Epidermal melanocyte (primary cell): Measurements from ENCODE around the gene RAPSN.

Source experiments
- DNase-seq: peaks from one replicate; pipeline ENCODE4 v3.0.0; 2011; ENCODE audit warnings: low spot score; ENCODE audit not compliant: insufficient read length

The RAPSN gene

DNA sequence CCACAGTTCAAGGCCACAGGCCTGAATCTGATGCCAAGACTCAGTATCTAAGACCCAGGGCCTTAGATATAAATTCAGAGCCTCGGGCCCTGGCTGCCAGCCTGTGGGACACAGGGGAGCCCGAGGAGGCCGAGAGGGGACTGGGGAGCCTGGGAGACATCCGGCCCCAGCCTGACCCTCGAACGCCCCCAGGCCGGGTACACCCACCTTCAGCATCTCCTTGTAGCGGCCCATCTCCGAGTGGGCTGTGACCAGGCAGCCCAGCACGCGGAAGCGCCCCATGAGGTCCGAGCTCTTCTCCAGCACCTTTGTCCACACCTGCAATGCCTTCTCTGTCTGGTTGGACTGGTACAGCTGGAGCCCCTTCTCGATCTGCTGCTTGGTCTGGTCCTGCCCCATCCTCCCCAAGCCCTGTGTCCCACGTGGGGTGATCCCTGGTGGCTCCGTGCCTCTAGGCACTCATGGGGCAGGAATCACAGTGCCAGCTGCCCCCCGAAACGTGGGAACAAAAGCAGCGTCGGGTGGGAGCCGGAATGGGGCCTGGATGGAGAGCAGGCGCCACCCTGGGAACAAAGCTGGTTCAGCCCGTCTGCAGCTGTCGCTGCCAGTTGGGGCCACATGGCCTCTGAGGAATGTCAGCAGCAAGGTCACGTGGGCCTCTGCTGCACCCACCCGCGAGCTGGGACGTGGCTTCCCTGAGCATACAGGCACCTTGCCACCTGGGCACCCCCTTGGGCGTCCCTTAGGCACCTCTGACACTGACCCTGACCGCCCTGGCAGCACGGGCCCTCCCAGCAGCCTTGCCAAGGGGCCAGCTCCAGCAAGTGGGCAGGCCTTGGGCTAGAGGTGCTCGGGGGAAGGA, at the start of gene RAPSN:
RAPSN (minus strand) TSS at position 571 of the 862 bp plus-strand sequence; CDS start at position 399, 172 bp downstream.
- DNase-seq: no peak

DNA sequence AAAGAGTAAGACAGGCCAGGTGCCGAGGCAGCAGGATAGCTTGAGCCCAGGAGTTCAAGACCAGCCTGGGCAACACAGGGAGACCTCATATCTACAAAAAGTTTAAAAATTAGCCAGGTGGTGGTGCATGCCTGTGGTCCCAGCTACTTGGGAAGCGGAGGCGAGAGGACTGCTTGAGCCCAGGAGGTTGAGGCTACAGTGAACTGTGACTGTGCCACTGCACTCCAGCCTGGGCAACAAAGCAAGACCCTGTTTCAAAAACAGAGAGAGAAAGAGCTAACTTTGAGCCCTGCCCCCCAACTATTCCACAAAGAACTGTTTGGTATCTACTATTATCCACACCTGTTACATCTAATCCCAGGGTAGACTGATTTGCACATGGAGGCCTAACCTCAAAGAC, 49.2 kb upstream of the RAPSN start:
- no peak for DNase-seq

GRCh38 chr11:47496808-47497207, 47.9 kb upstream of the RAPSN start:
- no peak for DNase-seq

GRCh38 chr11:47495856-47496217, 46.9 kb upstream of the RAPSN start:
- no peak for DNase-seq

DNA sequence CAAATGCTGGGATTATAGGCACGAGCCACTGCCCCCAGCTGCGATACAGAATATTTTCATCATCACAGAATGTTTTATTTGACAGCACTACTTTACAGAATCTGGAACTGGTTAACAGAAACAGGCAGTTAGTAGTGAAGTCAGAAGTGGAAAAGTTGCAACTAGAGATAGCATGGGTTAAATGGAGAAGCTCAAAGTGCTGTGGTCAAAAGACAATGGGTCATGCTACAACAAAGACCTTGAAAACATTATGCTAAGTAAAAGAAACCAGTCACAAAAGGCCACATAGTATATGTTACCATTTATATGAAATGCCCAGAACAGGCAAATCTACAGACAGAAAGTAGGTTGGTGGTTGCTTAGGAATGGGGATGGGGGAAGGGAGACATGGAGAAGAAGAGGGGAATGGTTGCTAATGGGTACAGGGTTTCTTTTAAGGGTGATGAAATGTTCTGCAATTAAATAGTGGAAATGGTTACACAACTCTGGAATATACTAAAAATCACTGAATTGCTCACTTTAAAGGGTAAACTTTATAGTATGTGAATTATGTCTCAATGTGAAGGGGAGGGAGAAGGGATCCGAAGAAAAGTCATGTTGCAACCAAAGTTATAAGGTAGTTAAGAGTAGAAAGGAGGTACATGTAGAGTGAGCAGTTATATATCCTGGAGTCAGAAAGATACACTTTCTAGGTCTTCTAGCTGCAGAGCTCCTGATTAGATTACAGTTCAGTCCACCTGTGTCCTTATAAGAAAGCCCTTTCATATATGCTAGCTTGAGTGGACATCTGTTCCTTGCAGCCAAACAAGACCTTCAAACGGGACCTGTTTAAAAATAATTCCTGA, 46.3 kb upstream of the RAPSN start:
- no peak for DNase-seq

GRCh38 chr11:47489395-47489755, 40.4 kb upstream of the RAPSN start:
- DNase-seq: no peak

DNA sequence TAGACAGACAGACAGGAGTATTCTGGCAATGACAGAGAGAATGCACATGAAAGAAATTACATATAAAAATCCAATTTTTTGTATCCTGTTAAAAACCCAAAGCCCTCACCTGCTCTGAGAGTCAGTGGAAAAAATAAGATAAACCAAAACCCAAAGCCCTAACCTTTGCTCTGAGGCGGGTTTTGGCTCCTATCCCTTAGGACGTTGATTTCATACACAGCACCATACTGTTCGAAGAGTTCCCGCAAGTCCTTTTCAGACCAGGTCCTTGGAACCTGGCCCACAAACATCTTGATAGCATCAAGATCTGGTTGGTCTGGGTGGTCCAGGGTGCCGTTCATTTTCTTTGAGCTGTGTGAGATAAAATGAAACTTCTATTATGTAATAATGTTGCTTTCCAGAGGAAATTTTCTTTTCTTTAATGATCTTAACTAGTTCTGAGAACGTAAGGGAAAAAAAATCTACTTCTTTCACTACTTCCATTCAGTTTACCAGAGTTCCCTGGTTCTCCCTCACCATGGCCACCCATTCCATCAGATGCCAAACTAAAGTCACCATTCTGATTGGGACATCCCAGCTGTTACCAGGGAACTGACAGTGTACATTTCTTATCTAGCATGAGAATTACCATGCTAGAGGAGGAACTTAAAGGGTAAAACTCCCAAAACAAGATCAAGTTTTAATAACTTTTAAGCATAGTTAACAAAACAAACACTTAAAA, 39.9 kb upstream of the RAPSN start:
- DNase-seq: no peak

DNA sequence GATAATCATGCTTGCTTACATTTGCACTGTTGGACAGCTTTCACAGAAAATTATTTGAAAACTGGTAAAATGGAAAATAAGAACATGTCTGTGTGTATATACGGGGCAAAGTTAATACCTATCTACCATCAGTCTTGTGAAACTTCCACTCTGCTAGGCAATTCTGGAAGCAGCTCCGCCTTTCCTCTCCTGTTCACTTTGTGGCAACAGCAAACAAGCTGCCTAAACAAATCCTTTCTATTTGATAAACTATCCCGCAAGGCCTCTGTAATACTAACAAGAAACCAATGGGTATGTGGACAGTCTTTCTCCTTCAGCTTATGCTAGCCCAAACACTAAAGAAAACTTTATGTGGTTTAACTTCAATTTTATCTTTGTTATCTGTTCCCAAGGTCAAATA, 39.2 kb upstream of the RAPSN start:
- no peak for DNase-seq

DNA sequence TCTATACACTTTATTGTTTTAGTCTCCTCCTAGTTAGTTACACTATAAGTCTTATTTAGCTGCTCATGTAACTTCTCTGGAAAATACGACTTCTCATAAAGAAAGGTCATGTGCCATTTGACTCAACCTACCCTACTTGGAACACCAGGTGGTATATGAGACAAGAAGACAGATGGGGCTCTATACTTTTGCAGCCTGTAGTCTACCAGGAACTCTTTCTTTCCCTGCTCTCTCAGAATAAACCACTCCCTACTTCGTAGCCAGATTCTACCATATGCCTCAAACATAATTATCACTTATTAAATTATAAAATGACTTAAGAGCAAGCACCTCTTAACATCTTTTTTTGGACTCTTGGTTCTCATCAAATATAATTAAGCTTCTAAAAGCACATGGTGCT, 38.5 kb upstream of the RAPSN start:
- DNase-seq: no peak

GRCh38 chr11:47485107-47485506, 36.2 kb upstream of the RAPSN start:
- no peak for DNase-seq

DNA sequence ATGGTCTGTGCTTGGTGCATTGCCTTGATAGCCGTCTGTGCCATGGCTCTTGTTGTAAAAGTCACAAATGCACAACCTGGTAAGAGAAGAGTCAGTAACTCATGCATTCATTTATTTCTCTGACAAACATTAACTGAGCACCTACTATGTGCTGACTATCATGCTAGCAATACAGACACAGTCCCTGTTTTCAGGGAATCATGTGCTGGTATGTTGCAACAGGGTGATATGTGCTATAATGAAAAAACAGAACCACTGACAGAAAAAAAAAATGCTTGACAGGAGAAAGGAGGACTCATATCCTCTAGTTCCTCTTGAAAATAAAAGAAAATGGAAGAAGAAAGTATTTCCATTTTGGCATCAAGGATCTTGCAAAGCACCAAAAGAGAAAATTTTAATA, 34.5 kb upstream of the RAPSN start:
- DNase-seq: no peak

- no peak for DNase-seq
These were observed 31.8 kb upstream of the RAPSN start for GRCh38 chr11:47480762-47481161.

GRCh38 chr11:47478651-47479329, 29.9 kb upstream of the RAPSN start:
- DNase-seq: no peak

GRCh38 chr11:47477753-47478152, 28.8 kb upstream of the RAPSN start:
- no peak for DNase-seq

- no peak for DNase-seq
These were observed 28.4 kb upstream of the RAPSN start for GRCh38 chr11:47477323-47477722.

DNA sequence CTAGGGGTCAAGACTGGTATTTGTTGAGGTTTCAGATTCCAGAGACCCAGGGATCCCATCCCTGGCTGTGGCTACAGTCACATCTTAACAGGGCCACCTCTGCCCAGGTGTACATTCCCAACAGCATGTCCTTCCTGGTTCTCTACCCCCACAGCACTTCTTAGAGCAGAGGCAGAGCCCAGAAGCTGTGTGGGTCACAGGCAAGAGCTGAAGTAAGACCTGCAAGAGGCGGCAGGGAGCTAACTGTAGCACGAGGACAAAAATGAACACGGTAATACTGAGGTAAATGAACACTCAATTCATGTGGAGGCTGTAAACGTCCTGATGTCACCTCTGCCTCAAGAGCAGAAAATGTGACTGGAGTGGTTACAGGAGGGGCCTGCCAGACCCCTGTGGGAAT, 21.7 kb upstream of the RAPSN start:
- DNase-seq: no peak

GRCh38 chr11:47469361-47470179, 20.6 kb upstream of the RAPSN start:
- no peak for DNase-seq

DNA sequence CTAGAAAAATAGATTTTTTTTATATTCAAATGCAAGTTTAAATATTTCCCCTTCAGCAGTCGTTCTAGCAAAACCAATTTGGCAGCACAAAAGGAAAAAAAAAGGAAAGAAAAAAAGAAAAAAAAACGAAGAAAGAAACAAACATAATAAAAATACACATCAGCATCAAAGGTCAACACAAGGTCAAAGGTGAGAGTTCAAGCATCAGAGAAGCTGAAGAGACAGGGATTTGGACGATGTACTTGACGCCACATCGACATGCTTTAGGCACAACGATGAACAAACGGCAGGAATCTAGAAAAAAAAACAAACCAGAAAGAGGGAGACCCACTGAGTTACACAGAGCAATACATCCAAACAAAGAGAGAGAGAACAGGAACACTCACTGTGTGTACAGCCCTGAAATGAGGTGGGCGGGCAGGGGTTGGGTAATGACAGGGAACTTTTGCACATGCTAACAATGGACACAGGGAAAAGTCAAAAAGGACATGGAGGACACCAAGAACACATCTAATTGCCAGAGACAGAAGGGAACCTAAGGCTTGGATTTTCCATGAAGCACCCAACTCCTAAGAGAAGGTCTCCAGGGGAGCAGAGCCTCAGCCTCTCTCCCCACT, 19.8 kb upstream of the RAPSN start:
- DNase-seq: no peak

DNA sequence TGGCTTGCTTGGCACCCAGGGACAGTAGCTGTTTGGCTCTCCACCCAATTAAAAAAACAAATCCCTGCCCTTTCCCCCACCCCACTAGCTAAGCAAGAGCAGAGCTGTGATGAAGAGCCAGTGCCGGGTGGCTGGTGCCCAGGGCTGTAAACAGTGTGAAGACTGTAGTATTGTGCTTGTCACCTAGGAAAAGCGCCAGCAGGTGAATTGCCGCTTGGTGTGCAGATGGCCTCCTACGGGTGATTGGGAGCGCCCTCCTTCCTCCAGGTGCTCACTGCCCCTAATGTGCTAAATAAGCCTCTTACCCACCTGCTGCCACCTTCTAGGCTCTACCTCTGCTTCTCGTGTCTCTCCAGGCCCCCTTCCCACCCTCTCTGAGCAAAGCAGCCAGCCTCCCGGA, 18.4 kb upstream of the RAPSN start:
- DNase-seq: no peak

DNA sequence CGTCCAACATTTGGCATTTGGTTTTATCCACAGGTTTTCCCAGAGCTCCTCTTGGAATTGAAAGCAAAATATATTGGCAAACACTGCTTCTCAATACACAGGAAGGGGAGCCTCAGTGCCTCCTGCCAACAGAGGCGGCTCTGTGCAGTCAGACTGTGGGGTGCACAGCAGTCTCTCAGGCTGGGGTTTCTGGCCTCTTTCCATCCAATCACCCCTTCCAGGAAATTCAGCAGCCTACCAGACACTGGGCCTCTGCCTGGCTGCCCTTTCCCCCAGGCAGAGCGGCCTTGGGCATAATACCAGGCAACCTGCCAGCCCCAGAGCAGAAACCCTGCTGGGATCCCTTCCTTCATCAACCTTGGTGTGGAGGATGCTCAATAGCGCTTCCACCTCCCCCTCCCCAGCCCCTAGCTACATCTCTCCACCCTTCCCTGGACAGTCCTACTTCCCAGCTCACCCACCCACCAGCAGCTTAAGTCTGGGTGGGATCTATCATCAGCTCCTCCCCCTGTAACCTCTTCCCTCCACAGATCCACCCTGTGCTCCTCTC, 17.8 kb upstream of the RAPSN start:
- DNase-seq: no peak
